ENCODE measurements around the gene RAB9A. TPM values are rescaled to one million over a fixed set of nuclear protein-coding genes. Genes with fewer than 3 reads are reported as not detected.

Gene RAB9A
- total and polyA plus RNA-seq, 9 of the 15 experiments (the other 6 are each of a cell fraction or from before 2014, with no cell fraction given) = 13.5 to 20.8 (median 17.7) TPM

- no peak for TF ChIP-seq CUX1 (CRISPR knock-in tag; IDR thresholded peaks at IDR 0.05)
- 0 out of 2 replicates have a peak, but pooled peaks have one; percentile 36 for TF ChIP-seq MBD2 (IDR thresholded peaks at IDR 0.05; ENCODE audit: borderline replicate concordance, low read depth)
- no peak for TF ChIP-seq NONO (IDR thresholded peaks at IDR 0.05; ENCODE audit: low read depth in 2 of 2, low read length in 1 of 2)
- TF ChIP-seq ZNF274 (IDR thresholded peaks at IDR 0.05; ENCODE audit: borderline replicate concordance, low read depth, low read length) = no peak
- TF ChIP-seq ATF7 (IDR thresholded peaks at IDR 0.05) = peak; percentile 41; the same call in 1 of the 2 replicates
- TF ChIP-seq ZNF384 (IDR thresholded peaks at IDR 0.05; ENCODE audit: low read depth, low read length) = no peak
- no peak for TF ChIP-seq RHOXF2B (CRISPR knock-in tag; conservative IDR thresholded peaks at IDR 0.05)
- no peak for TF ChIP-seq SNRNP70 (optimal IDR thresholded peaks at IDR 0.05; ENCODE audit: low read depth, low read length)
- no peak for TF ChIP-seq NR4A1 (CRISPR knock-in tag; IDR thresholded peaks at IDR 0.05)
- no peak for TF ChIP-seq NR4A1 (tag; IDR thresholded peaks at IDR 0.05)
- TF ChIP-seq ELK3 (CRISPR knock-in tag; IDR thresholded peaks at IDR 0.05) = no peak
- TF ChIP-seq ADNP (tag; IDR thresholded peaks at IDR 0.05) = 0 out of 2 replicates have a peak, but pooled peaks have one; percentile 43
- no peak for TF ChIP-seq FOXP1 (CRISPR knock-in tag; IDR thresholded peaks at IDR 0.05)
- TF ChIP-seq ZNF232 (CRISPR knock-in tag; IDR thresholded peaks at IDR 0.05) = no peak
- TF ChIP-seq MAFF (IDR thresholded peaks at IDR 0.05; ENCODE audit: low read length) = peak; percentile 68; the same call in 1 of the 2 replicates
- peak; percentile 90; the same call in 1 of the 2 replicates for TF ChIP-seq ZHX1 (conservative IDR thresholded peaks at IDR 0.05; ENCODE audit: low read length)
- peak; percentile 39 for TF ChIP-seq VEZF1 (CRISPR knock-in tag; IDR thresholded peaks at IDR 0.05)
These were observed 45.6 kb downstream of the RAB9A start, which contains the start of the genes OFD1 and TRAPPC2 (continued) for GRCh38 chrX:13734278-13735172.
